Chondrocyte (in vitro differentiated cells): ENCODE measurements around the gene OXGR1. TPM values are rescaled to one million over a fixed set of nuclear protein-coding genes. Genes with fewer than 3 reads are reported as not detected.
"Not testable (repeated sequence)": the region's sequence is repeated elsewhere in the genome, so short reads cannot be mapped to it uniquely, and the experiment has no call there.

Experiments used
- DNase-seq: peaks from one replicate; pipeline ENCODE4 v3.0.0; 2021; ENCODE audit warnings: mixed read lengths, low spot score
- H3K27ac Mint-ChIP-seq: one replicate; pipeline ENCODE4 v1.8.0; 2021; ENCODE audit warnings: mild to moderate bottlenecking, moderate library complexity, mixed read lengths; ENCODE audit not compliant: unreplicated experiment
- H3K27me3 Mint-ChIP-seq: 2 replicates; pipeline ENCODE4 v1.8.0; 2021; ENCODE audit warnings: low read depth, mixed read lengths
- H3K36me3 Mint-ChIP-seq: 2 replicates; pipeline ENCODE4 v1.8.0; 2021; ENCODE audit warnings: low read depth, mixed read lengths
- H3K4me1 Mint-ChIP-seq: 2 replicates; pipeline ENCODE4 v1.8.0; 2021; ENCODE audit warnings: low read depth, mild to moderate bottlenecking, mixed read lengths
- H3K4me3 Mint-ChIP-seq: one replicate; pipeline ENCODE4 v1.8.0; 2021; ENCODE audit warnings: mild to moderate bottlenecking, moderate library complexity, mixed read lengths; ENCODE audit not compliant: unreplicated experiment
- H3K9me3 Mint-ChIP-seq: 2 replicates; pipeline ENCODE4 v1.8.0; 2021; ENCODE audit warnings: low read depth, mixed read lengths
- CTCF ChIP-seq: fragments of 200-600 bp; sonication (generic); IDR thresholded peaks from 2 replicates; pipeline ENCODE4 v1.5.0; 2021; ENCODE audit warnings: antibody characterized with exemption, mild to moderate bottlenecking, moderate library complexity
- total RNA-seq: library from RNA; stranded (reverse); gene quantifications from 3 replicates; pipeline ENCODE4 v1.2.1, GENCODE V29; 2021

OXGR1 gene
- total RNA-seq, 1 donor from 2014 or later = not detected

- no peak overlapping the region for H3K4me3 Mint-ChIP-seq
- no peak for TF ChIP-seq CTCF
- H3K27me3 Mint-ChIP-seq = no peaks in the 10 kb centered on the region
- no peak overlapping the region for H3K27ac Mint-ChIP-seq
- H3K4me1 Mint-ChIP-seq = peaks cover 23% of the 10 kb centered on the region
- no peaks in the 10 kb centered on the region for H3K36me3 Mint-ChIP-seq
- no peak for DNase-seq
- H3K9me3 Mint-ChIP-seq = no peaks in the 10 kb centered on the region
Observed at GRCh38 chr13:97027162-97027554, 32.9 kb upstream of the OXGR1 start.

GRCh38 chr13:97026531-97027161 lies 32.4 kb upstream of the OXGR1 start:
- no peak for TF ChIP-seq CTCF
- H3K27ac Mint-ChIP-seq = no peak overlapping the region
- H3K36me3 Mint-ChIP-seq = no peaks in the 10 kb centered on the region
- no peaks in the 10 kb centered on the region for H3K27me3 Mint-ChIP-seq
- H3K4me1 Mint-ChIP-seq = peaks cover 19% of the 10 kb centered on the region
- H3K9me3 Mint-ChIP-seq = no peaks in the 10 kb centered on the region
- no peak for DNase-seq
- H3K4me3 Mint-ChIP-seq = no peak overlapping the region

GRCh38 chr13:97023812-97024211 lies 29.5 kb upstream of the OXGR1 start:
- H3K4me1 Mint-ChIP-seq = peaks cover 23% of the 10 kb centered on the region
- not testable (repeated sequence) for H3K27ac Mint-ChIP-seq, H3K36me3 Mint-ChIP-seq

GRCh38 chr13:97023117-97023516 lies 28.8 kb upstream of the OXGR1 start:
- no peak overlapping the region for H3K27ac Mint-ChIP-seq
- H3K27me3 Mint-ChIP-seq = no peaks in the 10 kb centered on the region
- no peaks in the 10 kb centered on the region for H3K9me3 Mint-ChIP-seq
- H3K36me3 Mint-ChIP-seq = no peaks in the 10 kb centered on the region
- H3K4me3 Mint-ChIP-seq = no peak overlapping the region
- DNase-seq = no peak
- no peak for TF ChIP-seq CTCF
- H3K4me1 Mint-ChIP-seq = peaks cover 24% of the 10 kb centered on the region

More at GRCh38 chr13:97023812-97024211, 29.5 kb upstream of the OXGR1 start:
- not testable (repeated sequence) for H3K27me3 Mint-ChIP-seq, H3K4me3 Mint-ChIP-seq, H3K9me3 Mint-ChIP-seq, DNase-seq

GRCh38 chr13:97021241-97021640 lies 27.0 kb upstream of the OXGR1 start:
- no peaks in the 10 kb centered on the region for H3K9me3 Mint-ChIP-seq
- no peak overlapping the region for H3K4me3 Mint-ChIP-seq
- H3K4me1 Mint-ChIP-seq = peaks cover 20% of the 10 kb centered on the region
- no peaks in the 10 kb centered on the region for H3K27me3 Mint-ChIP-seq
- H3K36me3 Mint-ChIP-seq = no peaks in the 10 kb centered on the region
- H3K27ac Mint-ChIP-seq = no peak overlapping the region
- no peak for TF ChIP-seq CTCF
- DNase-seq = no peak

GRCh38 chr13:97020689-97021240 lies 26.5 kb upstream of the OXGR1 start:
- no peaks in the 10 kb centered on the region for H3K9me3 Mint-ChIP-seq
- no peak for TF ChIP-seq CTCF
- no peaks in the 10 kb centered on the region for H3K27me3 Mint-ChIP-seq
- H3K27ac Mint-ChIP-seq = no peak overlapping the region
- H3K4me3 Mint-ChIP-seq = no peak overlapping the region
- H3K4me1 Mint-ChIP-seq = peaks cover 20% of the 10 kb centered on the region
- DNase-seq = no peak
- H3K36me3 Mint-ChIP-seq = no peaks in the 10 kb centered on the region
